Ishikawa (cell line): ENCODE measurements around the gene SPNS3.

ENCODE experiments used
- CEBPB ChIP-seq: IDR thresholded peaks from 2 replicates; pipeline ENCODE4 v1.6.1; 2012
- CREB1 ChIP-seq: IDR thresholded peaks from 2 replicates; pipeline ENCODE4 v1.6.1; 2012; ENCODE audit warnings: low read depth
- EGR1 ChIP-seq: IDR thresholded peaks from 2 replicates; pipeline ENCODE4 v1.6.1; 2012
- EP300 ChIP-seq: IDR thresholded peaks from 2 replicates; pipeline ENCODE4 v1.6.1; 2012; ENCODE audit warnings: borderline replicate concordance
- FOXM1 ChIP-seq: IDR thresholded peaks from 2 replicates; pipeline ENCODE4 v1.6.1; 2012; ENCODE audit warnings: low read depth, borderline replicate concordance
- MAX ChIP-seq: IDR thresholded peaks from 2 replicates; pipeline ENCODE4 v1.6.1; 2012
- NFIC ChIP-seq: IDR thresholded peaks from 2 replicates; pipeline ENCODE4 v1.6.1; 2012
- RAD21 ChIP-seq: IDR thresholded peaks from 2 replicates; pipeline ENCODE4 v1.6.1; 2012; ENCODE audit warnings: low read depth
- TAF1 ChIP-seq: IDR thresholded peaks from 2 replicates; pipeline ENCODE4 v1.6.1; 2012; ENCODE audit warnings: low read depth, mild to moderate bottlenecking
- TCF12 ChIP-seq: IDR thresholded peaks from 2 replicates; pipeline ENCODE4 v1.6.1; 2012; ENCODE audit warnings: low read depth
- TEAD4 ChIP-seq: IDR thresholded peaks from 2 replicates; pipeline ENCODE4 v1.6.1; 2012
- USF1 ChIP-seq: IDR thresholded peaks from 2 replicates; pipeline ENCODE4 v1.6.1; 2012
- YY1 ChIP-seq: IDR thresholded peaks from 2 replicates; pipeline ENCODE4 v1.6.1; 2012; ENCODE audit warnings: low read depth
- ZBTB7A ChIP-seq: IDR thresholded peaks from 2 replicates; pipeline ENCODE4 v1.6.1; 2012; ENCODE audit warnings: low read depth
- TF ChIP-seq, protein P1 (sequence below): IDR thresholded peaks from 2 replicates; pipeline ENCODE4 v1.6.1; 2012; ENCODE audit warnings: low read depth, mild to moderate bottlenecking

The SPNS3 gene

GRCh38 chr17:4498461-4499397 is 65.0 kb downstream of the SPNS3 start, which contains the start of gene SPNS2:
TSS of gene SPNS2 (plus strand) at chr17:4498881. CDS start at chr17:4499048, 167 bp downstream.
- TF ChIP-seq NFIC (no peak), TAF1 (no peak), EGR1 (no peak), MAX (no peak), CEBPB (no peak), USF1 (peak; percentile 52)

DNA sequence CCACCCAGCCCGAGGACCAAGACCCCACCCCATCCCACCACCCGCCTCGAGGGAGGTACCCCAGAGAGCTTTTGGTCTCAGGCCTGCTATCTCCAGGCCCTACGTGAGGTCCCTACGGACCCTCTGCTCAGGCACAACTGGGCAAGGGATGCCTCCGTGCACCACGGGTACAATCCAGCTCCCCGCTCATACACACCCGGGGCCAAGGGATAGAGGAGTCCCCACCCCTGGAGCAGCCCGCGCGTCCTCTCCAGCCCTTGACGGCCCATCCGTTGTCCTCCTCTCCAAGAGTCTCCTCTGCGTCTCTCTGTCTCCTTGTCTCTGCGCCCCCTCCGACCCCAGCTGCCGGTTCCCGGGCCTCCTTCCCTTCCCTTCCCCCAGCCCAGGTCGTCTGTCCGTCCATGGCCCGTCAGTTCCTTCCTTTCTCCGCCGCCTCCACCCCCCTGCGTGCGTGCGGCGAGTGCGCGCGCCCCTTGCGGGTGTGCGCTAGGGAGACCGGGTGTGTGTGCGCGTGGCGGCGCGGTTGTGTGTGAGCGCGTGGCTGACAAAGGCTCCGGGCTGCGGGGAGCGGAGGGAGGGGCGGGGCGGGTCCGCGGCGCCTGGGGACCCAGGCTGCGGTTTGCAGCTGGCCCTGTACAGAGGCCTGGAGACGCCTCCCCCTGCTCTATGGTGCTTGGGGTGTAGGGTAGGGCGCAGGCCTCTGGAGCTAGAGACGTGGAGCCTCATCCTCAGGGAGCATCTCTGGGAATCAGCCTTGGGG is 65.9 kb downstream of the SPNS3 start:
- no peak for TF ChIP-seq NFIC
- TF ChIP-seq ZBTB7A: peak; percentile 42; the same call in 1 of the 2 replicates

DNA sequence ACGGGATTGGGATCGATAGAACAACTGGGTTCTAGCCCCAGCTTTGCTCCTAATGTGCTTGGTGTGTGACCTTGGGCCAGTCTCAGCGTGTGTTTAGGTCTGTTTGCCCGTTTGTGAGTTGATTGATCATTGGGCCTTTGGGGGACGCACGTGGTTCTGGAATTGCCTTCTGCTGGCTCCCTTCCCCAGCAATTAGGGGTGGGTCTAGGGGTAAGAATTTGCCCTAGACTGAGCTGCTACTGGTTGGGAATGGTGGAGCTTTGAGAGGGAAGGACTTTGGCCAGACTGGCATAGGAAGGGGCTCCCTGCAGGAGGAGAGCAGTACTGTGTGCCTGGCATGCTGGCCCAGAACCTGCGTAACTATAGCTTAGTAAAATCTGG is 66.4 kb downstream of the SPNS3 start:
- TF ChIP-seq FOXM1 (no peak), EGR1 (no peak), TEAD4 (no peak), YY1 (no peak), TAF1 (no peak), MAX (no peak), RAD21 (no peak), CEBPB (no peak), TCF12 (no peak), ZBTB7A (no peak), NFIC (no peak), USF1 (no peak), CREB1 (no peak), EP300 (no peak)
- TF ChIP-seq, protein P1, sequence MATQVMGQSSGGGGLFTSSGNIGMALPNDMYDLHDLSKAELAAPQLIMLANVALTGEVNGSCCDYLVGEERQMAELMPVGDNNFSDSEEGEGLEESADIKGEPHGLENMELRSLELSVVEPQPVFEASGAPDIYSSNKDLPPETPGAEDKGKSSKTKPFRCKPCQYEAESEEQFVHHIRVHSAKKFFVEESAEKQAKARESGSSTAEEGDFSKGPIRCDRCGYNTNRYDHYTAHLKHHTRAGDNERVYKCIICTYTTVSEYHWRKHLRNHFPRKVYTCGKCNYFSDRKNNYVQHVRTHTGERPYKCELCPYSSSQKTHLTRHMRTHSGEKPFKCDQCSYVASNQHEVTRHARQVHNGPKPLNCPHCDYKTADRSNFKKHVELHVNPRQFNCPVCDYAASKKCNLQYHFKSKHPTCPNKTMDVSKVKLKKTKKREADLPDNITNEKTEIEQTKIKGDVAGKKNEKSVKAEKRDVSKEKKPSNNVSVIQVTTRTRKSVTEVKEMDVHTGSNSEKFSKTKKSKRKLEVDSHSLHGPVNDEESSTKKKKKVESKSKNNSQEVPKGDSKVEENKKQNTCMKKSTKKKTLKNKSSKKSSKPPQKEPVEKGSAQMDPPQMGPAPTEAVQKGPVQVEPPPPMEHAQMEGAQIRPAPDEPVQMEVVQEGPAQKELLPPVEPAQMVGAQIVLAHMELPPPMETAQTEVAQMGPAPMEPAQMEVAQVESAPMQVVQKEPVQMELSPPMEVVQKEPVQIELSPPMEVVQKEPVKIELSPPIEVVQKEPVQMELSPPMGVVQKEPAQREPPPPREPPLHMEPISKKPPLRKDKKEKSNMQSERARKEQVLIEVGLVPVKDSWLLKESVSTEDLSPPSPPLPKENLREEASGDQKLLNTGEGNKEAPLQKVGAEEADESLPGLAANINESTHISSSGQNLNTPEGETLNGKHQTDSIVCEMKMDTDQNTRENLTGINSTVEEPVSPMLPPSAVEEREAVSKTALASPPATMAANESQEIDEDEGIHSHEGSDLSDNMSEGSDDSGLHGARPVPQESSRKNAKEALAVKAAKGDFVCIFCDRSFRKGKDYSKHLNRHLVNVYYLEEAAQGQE: no peak

- TF ChIP-seq TEAD4: no peak
- no peak for TF ChIP-seq USF1
- no peak for TF ChIP-seq EGR1
- TF ChIP-seq, protein P1: no peak
- TF ChIP-seq TCF12: no peak
- TF ChIP-seq CEBPB: no peak
Measured at GRCh38 chr17:4501295-4501949, 67.7 kb downstream of the SPNS3 start.

DNA sequence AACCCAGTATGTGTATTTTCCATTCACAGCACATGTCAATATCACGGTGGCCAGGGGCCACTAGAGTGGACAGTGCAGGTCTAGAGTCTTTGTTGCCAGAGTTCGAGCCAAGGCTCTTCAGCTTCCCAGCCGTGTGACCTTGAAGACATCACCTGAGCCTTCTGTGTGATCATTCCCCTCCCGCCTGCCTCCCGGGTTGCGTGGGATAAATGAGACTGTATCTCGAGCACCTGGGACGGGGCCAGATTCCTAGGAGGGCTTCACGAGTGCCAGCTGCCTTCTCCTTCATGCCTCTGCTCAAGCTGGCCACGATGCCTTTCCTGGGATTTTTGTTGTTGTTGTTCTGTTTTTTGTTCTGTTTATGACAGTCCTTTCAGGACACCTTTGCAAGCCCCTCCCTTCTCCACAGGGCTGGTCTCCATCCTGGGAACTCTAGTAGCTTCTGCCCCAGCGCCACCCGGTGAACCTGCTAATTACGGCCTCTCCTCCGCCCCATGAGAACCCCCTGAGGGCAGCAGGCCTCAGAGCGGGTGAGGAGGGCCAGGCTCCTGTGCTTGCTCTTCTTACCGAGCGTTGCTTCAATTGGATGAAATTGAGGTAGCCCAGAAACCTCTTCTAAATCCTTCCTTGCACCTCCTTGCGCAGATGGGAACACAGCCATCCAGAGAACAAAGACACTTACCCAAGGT is 68.9 kb downstream of the SPNS3 start:
- no peak for TF ChIP-seq NFIC
- TF ChIP-seq TCF12: no peak
- TF ChIP-seq ZBTB7A: no peak
- TF ChIP-seq CEBPB: no peak
- TF ChIP-seq, protein P1: no peak
- no peak for TF ChIP-seq RAD21
- TF ChIP-seq USF1: no peak
- TF ChIP-seq TAF1: no peak
- TF ChIP-seq EGR1: no peak
- no peak for TF ChIP-seq YY1
- no peak for TF ChIP-seq TEAD4
- TF ChIP-seq EP300: no peak
- no peak for TF ChIP-seq MAX
- TF ChIP-seq CREB1: no peak
- no peak for TF ChIP-seq FOXM1
